ENCODE results near the gene UNCX.
"Not testable (repeated sequence)": the region's sequence is repeated elsewhere in the genome, so short reads cannot be mapped to it uniquely, and the experiment has no call there.

The UNCX gene

GRCh38 chr7:1232623-1233332 lies at the start of gene UNCX:
Gene UNCX (plus strand): TSS chr7:1232872. CDS start chr7:1233018, 146 bp downstream.
- DNase-seq (ENCODE audit: low spot score) = no peak
- no peak for TF ChIP-seq CTCF (IDR thresholded peaks at IDR 0.05; ENCODE audit: borderline replicate concordance, control extremely low read depth, extremely low read depth, insufficient read depth, missing control alignments)
- in situ Hi-C loops (cut with MboI; ENCODE audit: low sequenced_read_pairs, unreplicated experiment) = no loop called here

- no peak for DNase-seq (ENCODE audit: low spot score)
- TF ChIP-seq CTCF (IDR thresholded peaks at IDR 0.05; ENCODE audit: borderline replicate concordance, control extremely low read depth, extremely low read depth, insufficient read depth, missing control alignments) = no peak
- in situ Hi-C loops (cut with MboI; ENCODE audit: low sequenced_read_pairs, unreplicated experiment) = no loop called here
Observed at GRCh38 chr7:1187127-1187526, 45.5 kb upstream of the UNCX start.

- no peak for DNase-seq (ENCODE audit: low spot score)
- no peak for TF ChIP-seq CTCF (IDR thresholded peaks at IDR 0.05; ENCODE audit: borderline replicate concordance, control extremely low read depth, extremely low read depth, insufficient read depth, missing control alignments)
- in situ Hi-C loops (cut with MboI; ENCODE audit: low sequenced_read_pairs, unreplicated experiment) = no loop called here
Observed at GRCh38 chr7:1188720-1189294, 43.9 kb upstream of the UNCX start.

- DNase-seq (ENCODE audit: low spot score) = no peak
- TF ChIP-seq CTCF (IDR thresholded peaks at IDR 0.05; ENCODE audit: borderline replicate concordance, control extremely low read depth, extremely low read depth, insufficient read depth, missing control alignments) = no peak
- in situ Hi-C loops (cut with MboI; ENCODE audit: low sequenced_read_pairs, unreplicated experiment) = no loop called here
Observed at GRCh38 chr7:1189986-1190772, 42.5 kb upstream of the UNCX start.

- no peak for TF ChIP-seq CTCF (IDR thresholded peaks at IDR 0.05; ENCODE audit: borderline replicate concordance, control extremely low read depth, extremely low read depth, insufficient read depth, missing control alignments)
- no peak for DNase-seq (ENCODE audit: low spot score)
- in situ Hi-C loops (cut with MboI; ENCODE audit: low sequenced_read_pairs, unreplicated experiment) = no loop called here
Observed at GRCh38 chr7:1192171-1192676, 40.4 kb upstream of the UNCX start.

- DNase-seq (ENCODE audit: low spot score) = no peak
Observed at GRCh38 chr7:1193593-1194424, 38.9 kb upstream of the UNCX start.

GRCh38 chr7:1196441-1196840 lies 36.2 kb upstream of the UNCX start:
- in situ Hi-C loops (cut with MboI; ENCODE audit: low sequenced_read_pairs, unreplicated experiment); DNase-seq (ENCODE audit: low spot score): not testable (repeated sequence)

More at GRCh38 chr7:1193593-1194424, 38.9 kb upstream of the UNCX start:
- TF ChIP-seq CTCF (IDR thresholded peaks at IDR 0.05; ENCODE audit: borderline replicate concordance, control extremely low read depth, extremely low read depth, insufficient read depth, missing control alignments) = no peak
- in situ Hi-C loops (cut with MboI; ENCODE audit: low sequenced_read_pairs, unreplicated experiment) = no loop called here

Measured in GM13976 (cell line).